ENCODE measurements around the gene MVB12B.

Gene MVB12B

GRCh38 chr9:126360073-126360472 is 33.4 kb downstream of the MVB12B start:
- DNase-seq (ENCODE audit: low spot score) = no peak
- TF ChIP-seq CTCF (IDR thresholded peaks at IDR 0.05) = no peak
- Histone ChIP-seq H3K27ac (no peak overlapping the region), H3K4me3 (no peak overlapping the region)

GRCh38 chr9:126361810-126362238 is 35.2 kb downstream of the MVB12B start:
- TF ChIP-seq CTCF (IDR thresholded peaks at IDR 0.05) = no peak
- Histone ChIP-seq H3K4me3 (no peak overlapping the region), H3K27ac (no peak overlapping the region)
- no peak for DNase-seq (ENCODE audit: low spot score)

GRCh38 chr9:126363250-126363649 is 36.6 kb downstream of the MVB12B start:
- Histone ChIP-seq H3K4me3 (no peak overlapping the region), H3K27ac (no peak overlapping the region)
- no peak for DNase-seq (ENCODE audit: low spot score)
- no peak for TF ChIP-seq CTCF (IDR thresholded peaks at IDR 0.05)

GRCh38 chr9:126363847-126364671 is 37.4 kb downstream of the MVB12B start:
- H3K27ac ChIP-seq = no peak overlapping the region
- no peak for TF ChIP-seq CTCF (IDR thresholded peaks at IDR 0.05)
- DNase-seq (ENCODE audit: low spot score) = no peak
- no peak overlapping the region for H3K4me3 ChIP-seq

GRCh38 chr9:126365780-126366179 is 39.2 kb downstream of the MVB12B start:
- no peak overlapping the region for H3K4me3 ChIP-seq
- TF ChIP-seq CTCF (IDR thresholded peaks at IDR 0.05) = no peak
- no peak overlapping the region for H3K27ac ChIP-seq
- DNase-seq (ENCODE audit: low spot score) = no peak

GRCh38 chr9:126366366-126367011 is 39.9 kb downstream of the MVB12B start:
- Histone ChIP-seq H3K4me3 (no peak overlapping the region), H3K27ac (no peak overlapping the region)
- no peak for DNase-seq (ENCODE audit: low spot score)
- TF ChIP-seq CTCF (IDR thresholded peaks at IDR 0.05) = no peak

GRCh38 chr9:126367139-126367538 is 40.5 kb downstream of the MVB12B start:
- no peak for TF ChIP-seq CTCF (IDR thresholded peaks at IDR 0.05)
- DNase-seq (ENCODE audit: low spot score) = no peak
- Histone ChIP-seq H3K4me3 (no peak overlapping the region), H3K27ac (no peak overlapping the region)

All from coronary artery (tissue), 2 donors.